HL-60 (cell line): ENCODE measurements around the gene SIGMAR1.

Experiments
- DNase-seq, 2 experiments: peaks; one replicate each; pipeline ENCODE4 v3.0.0-alpha.2; 2010 to 2020; ENCODE audit warnings: low read depth in 1 of 2, low spot score in 1 of 2
- H3K27ac ChIP-seq: fragments of 250-450 bp; sonication (Bioruptor Pico); replicated peaks from 2 replicates; pipeline ENCODE4 v1.5.1; 2020; ENCODE audit warnings: mild to moderate bottlenecking, moderate library complexity
- H3K27me3 ChIP-seq: fragments of 250-450 bp; sonication (Bioruptor Pico); 2 replicates; pipeline ENCODE4 v1.5.1; 2021; ENCODE audit warnings: mild to moderate bottlenecking, moderate library complexity; ENCODE audit not compliant: insufficient read depth, poor library complexity, severe bottlenecking
- H3K4me3 ChIP-seq: replicated peaks from 2 replicates; pipeline ENCODE4 v1.5.1; 2011; ENCODE audit warnings: mild to moderate bottlenecking, control low read depth, low read length; ENCODE audit not compliant: insufficient read depth
- CTCF ChIP-seq: IDR thresholded peaks from one replicate; pipeline ENCODE4 v1.5.1; 2011; ENCODE audit warnings: low read length, control low read depth, inconsistent platforms; ENCODE audit not compliant: insufficient read depth
- GABPA ChIP-seq: IDR thresholded peaks from 2 replicates; pipeline ENCODE4 v1.6.1; 2012; ENCODE audit warnings: low read depth
- POLR2AphosphoS5 ChIP-seq: IDR thresholded peaks from 2 replicates; pipeline ENCODE4 v1.6.1; 2012; ENCODE audit warnings: low read depth
- REST ChIP-seq: IDR thresholded peaks from 2 replicates; pipeline ENCODE4 v1.6.1; 2012; ENCODE audit warnings: low read depth; ENCODE audit not compliant: insufficient replicate concordance
- SPI1 ChIP-seq: IDR thresholded peaks from 2 replicates; pipeline ENCODE4 v1.6.1; 2012; ENCODE audit warnings: low read depth, mild to moderate bottlenecking, borderline replicate concordance

The SIGMAR1 gene

GRCh38 chr9:34599546-34599945 is 38.0 kb downstream of the SIGMAR1 start:
- Histone ChIP-seq H3K27ac (no peak overlapping the region), H3K4me3 (no peak overlapping the region), H3K27me3 (no peaks in the 10 kb centered on the region)
- TF ChIP-seq GABPA (no peak), POLR2AphosphoS5 (no peak), SPI1 (no peak), REST (no peak), CTCF (no peak)
- DNase-seq = no peak

GRCh38 chr9:34594177-34594576 is 43.4 kb downstream of the SIGMAR1 start:
- Histone ChIP-seq H3K4me3 (no peak overlapping the region), H3K27me3 (peaks cover 38% of the 10 kb centered on the region), H3K27ac (no peak overlapping the region)
- no peak for DNase-seq
- TF ChIP-seq SPI1 = no peak
- TF ChIP-seq REST = no peak
- TF ChIP-seq GABPA = no peak
- TF ChIP-seq POLR2AphosphoS5 = no peak
- TF ChIP-seq CTCF = no peak

- TF ChIP-seq GABPA (no peak), POLR2AphosphoS5 (no peak), CTCF (no peak), SPI1 (no peak), REST (no peak)
- H3K27ac ChIP-seq = no peak overlapping the region
- no peak for DNase-seq
- H3K27me3 ChIP-seq = peaks cover 49% of the 10 kb centered on the region
- no peak overlapping the region for H3K4me3 ChIP-seq
Observed at GRCh38 chr9:34592895-34593601, 44.5 kb downstream of the SIGMAR1 start.
